NCI-H128 (cell line): ENCODE results near the gene STRIP1.
A peak's percentile ranks its signal among the peaks of the same experiment; 100 is the strongest.
"Not testable (repeated sequence)": the region's sequence is repeated elsewhere in the genome, so short reads cannot be mapped to it uniquely, and the experiment has no call there.

Experiments used
- DNase-seq: peaks from one replicate; lab custom pipeline; 2025; ENCODE audit not compliant: unreplicated experiment; lab: John Stamatoyannopoulos, UW

The STRIP1 gene

GRCh38 chr1:110067893-110068645 is 33.6 kb downstream of the STRIP1 start:
- no peak for DNase-seq

- DNase-seq: no peak
Measured at GRCh38 chr1:110068646-110069403, 34.4 kb downstream of the STRIP1 start.

GRCh38 chr1:110069404-110070281 is 35.2 kb downstream of the STRIP1 start:
- DNase-seq: no peak

- DNase-seq: no peak
Measured at GRCh38 chr1:110070282-110070669, 35.9 kb downstream of the STRIP1 start.

- no peak for DNase-seq
Measured at GRCh38 chr1:110070671-110071242, 36.3 kb downstream of the STRIP1 start, which contains the start of gene ALX3. Gene ALX3, minus strand, starts transcription at chr1:110070672. Its CDS starts 60 bp downstream, at chr1:110070612.

GRCh38 chr1:110074166-110074565 is 39.7 kb downstream of the STRIP1 start:
- no peak for DNase-seq

- no peak for DNase-seq
Measured at GRCh38 chr1:110076789-110077500, 42.5 kb downstream of the STRIP1 start.

- not testable (repeated sequence) for DNase-seq
Measured at GRCh38 chr1:110079995-110080394, 45.6 kb downstream of the STRIP1 start.

- no peak for DNase-seq
Measured at GRCh38 chr1:110081061-110081460, 46.6 kb downstream of the STRIP1 start.

- no peak for DNase-seq
Measured at GRCh38 chr1:110082477-110082876, 48.1 kb downstream of the STRIP1 start.

- no peak for DNase-seq
Measured at GRCh38 chr1:110083061-110083865, 48.8 kb downstream of the STRIP1 start.

DNA sequence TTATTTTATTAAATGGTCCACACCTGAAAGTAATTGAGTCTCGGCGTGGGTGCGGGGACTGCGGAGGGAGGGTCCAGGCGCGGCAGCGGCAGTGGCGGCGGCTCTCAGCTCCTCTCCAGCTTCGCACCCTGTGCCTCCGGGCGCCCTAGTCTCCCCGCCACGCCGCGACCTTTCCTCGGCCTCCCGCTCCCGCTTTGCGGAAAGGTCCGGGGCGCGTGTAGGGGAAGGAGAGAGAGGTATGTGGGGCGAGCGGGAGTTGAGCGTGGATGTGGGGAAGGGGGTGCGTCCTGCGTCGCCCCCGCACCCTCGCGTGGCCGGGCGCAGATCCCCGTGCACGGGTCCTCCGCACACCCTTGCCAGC is 49.4 kb downstream of the STRIP1 start:
- DNase-seq: no peak

DNA sequence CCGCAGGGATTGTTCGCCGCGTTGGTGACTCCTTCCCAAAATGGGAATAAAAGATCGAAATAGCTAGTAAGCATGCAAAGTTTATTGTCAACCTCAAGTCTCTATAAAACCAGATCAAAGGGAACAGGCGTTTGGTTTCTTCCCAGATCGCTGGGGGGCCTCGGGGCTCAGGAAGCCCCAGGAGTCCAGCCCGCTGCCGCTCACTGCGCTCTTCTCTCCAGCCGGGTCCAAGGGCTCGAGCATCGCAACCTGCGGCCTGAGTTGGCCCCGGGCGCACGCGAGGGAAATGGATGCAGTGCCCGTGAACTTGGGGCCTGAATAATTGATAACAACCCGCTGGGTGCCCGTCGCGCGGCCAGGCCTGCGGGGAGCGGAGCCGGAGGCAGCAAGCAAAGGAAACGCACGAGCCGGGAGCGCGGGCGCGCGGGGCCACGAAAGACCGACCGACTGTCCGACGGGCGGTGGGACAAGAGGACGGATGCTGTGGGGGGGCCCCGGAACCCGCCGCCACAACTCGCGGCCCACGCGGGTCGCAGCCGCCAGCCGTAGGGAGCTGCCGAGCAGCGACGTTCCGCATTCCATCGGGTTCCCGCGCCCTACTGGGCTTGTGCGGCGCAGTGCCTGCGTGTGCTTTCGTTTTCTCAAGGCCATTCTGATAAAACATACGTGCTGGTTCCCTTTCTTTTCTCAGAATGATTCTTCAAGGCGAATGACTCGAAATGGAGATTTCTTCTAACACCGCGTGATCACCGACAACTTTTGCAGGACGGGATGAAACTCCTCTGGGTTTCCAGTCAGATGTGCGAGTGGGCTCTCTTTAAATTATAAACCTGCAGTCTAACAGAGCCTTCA is 50.0 kb downstream of the STRIP1 start:
- DNase-seq: no peak

DNA sequence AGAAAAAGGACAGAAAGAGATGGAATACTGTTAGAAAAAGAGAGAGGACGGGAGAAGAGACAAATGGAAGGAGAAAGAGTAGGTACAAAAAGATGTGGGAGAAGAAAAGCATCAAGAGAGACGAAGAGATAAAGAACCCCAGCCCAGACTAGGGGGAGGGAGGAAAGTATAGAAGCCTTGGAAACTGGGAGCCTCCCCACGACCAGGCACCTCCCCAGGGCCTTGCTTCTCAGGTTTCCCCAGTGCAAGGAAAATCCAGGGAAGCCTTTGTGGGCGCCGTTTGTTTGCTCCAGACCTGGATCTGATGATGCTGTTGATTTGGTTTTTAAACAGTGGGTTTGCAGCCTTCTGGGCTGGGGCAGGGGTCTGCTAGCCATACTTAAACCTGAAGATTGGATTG is 51.2 kb downstream of the STRIP1 start:
- no peak for DNase-seq

DNA sequence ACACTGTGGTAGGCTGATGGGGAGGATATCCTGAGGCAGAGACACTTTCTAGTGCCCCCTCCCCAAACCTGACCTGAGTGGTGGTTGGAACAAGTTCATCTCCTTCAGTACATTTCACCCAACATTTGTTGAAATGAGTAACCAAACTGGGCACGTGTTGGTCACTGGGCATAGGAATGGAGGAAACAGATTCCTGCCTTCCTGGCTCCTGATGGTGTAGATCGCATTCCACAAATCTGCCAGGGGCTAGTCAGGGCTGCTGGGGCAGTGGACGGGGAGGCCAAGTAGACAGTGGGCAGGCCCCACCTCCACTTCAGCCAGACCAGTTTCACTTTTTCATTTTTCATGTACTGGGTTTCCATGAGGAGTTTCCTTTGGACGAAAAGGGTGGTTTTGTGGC is 52.5 kb downstream of the STRIP1 start:
- DNase-seq: no peak

- peak; percentile 20 for DNase-seq
Measured at GRCh38 chr1:110087812-110088738, 53.7 kb downstream of the STRIP1 start.

DNA sequence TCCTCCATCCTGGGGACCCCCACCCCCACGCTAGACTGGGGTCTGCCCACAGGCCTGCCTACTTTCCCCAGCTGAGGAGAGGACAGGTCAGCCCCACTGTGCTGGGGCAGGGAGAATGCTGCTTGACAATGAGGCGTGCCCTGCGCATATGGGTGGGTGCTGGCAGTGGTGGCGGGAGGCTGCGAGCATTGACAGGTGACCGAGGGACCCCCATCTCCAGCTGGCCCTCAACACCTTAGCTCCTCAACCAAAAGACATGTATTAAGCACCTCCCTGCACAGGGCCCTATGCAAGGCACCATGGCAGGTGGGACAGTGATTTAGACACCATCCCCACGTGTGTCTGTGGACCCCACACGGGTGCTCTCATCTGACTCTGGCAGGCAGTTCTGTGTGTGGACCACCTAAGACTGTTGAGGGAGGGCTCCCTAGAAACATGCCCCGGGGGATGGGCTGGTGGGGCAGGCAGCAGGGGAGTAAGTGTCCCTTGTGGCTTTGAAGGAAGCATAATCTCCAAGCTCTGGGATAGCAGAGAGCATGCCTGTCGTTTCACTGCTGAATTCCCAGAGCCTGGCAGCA is 54.4 kb downstream of the STRIP1 start:
- no peak for DNase-seq
